ENCODE data around the gene CCL27. TPM values are rescaled to one million over a fixed set of nuclear protein-coding genes. Genes with fewer than 3 reads are reported as not detected.

CCL27 gene
- polyA plus RNA-seq, 2 of the 4 experiments (the other 2 are of a cell fraction) = 0.22 to 0.27 TPM

DNA sequence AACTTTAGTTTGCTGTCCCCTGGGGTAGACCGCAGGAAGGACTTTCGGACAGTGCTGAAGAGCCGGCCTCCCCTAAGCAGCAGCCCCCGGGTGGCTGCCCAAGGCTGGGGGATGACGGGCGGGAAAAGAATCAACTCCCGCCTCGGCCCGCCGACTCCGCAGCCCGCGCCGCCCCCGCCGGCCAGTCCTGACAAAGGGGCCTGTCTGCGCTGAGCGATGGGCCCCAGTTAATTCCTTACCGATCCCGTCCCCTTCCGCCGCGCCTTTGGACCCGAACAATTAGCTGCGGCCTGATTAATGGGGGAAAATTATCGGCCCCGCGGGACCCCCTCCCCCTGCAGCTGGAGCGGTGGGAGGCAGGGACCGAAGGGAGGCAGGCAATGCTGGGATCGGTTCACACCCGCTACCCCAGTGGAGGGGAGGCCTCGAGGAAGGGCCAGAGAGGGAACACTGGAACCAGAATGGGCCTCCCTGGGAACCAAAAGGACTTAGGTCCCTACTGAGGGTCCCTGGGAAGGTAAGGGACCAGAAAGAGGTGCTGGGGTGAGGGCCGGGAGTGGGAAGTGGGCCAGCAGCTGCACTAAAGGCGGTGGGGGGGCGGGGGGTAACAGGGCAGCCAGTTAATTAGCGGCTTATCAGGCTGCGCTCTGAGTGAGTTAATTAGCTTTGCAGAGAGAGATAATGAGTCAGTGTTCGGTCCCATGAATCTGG, 37.8 kb downstream of the CCL27 start:
- TF ChIP-seq, protein P1, sequence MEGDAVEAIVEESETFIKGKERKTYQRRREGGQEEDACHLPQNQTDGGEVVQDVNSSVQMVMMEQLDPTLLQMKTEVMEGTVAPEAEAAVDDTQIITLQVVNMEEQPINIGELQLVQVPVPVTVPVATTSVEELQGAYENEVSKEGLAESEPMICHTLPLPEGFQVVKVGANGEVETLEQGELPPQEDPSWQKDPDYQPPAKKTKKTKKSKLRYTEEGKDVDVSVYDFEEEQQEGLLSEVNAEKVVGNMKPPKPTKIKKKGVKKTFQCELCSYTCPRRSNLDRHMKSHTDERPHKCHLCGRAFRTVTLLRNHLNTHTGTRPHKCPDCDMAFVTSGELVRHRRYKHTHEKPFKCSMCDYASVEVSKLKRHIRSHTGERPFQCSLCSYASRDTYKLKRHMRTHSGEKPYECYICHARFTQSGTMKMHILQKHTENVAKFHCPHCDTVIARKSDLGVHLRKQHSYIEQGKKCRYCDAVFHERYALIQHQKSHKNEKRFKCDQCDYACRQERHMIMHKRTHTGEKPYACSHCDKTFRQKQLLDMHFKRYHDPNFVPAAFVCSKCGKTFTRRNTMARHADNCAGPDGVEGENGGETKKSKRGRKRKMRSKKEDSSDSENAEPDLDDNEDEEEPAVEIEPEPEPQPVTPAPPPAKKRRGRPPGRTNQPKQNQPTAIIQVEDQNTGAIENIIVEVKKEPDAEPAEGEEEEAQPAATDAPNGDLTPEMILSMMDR (IDR thresholded peaks at IDR 0.05) = no peak
- TF ChIP-seq HOXB5 (CRISPR knock-in tag; IDR thresholded peaks at IDR 0.05) = no peak
- TF ChIP-seq CHD4 (IDR thresholded peaks at IDR 0.05; ENCODE audit: borderline replicate concordance) = no peak
- TF ChIP-seq MAFK (IDR thresholded peaks at IDR 0.05; ENCODE audit: partially characterized antibody) = no peak
- TF ChIP-seq, protein P2, sequence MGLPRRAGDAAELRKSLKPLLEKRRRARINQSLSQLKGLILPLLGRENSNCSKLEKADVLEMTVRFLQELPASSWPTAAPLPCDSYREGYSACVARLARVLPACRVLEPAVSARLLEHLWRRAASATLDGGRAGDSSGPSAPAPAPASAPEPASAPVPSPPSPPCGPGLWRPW (IDR thresholded peaks at IDR 0.05) = no peak
- TF ChIP-seq, protein P3, sequence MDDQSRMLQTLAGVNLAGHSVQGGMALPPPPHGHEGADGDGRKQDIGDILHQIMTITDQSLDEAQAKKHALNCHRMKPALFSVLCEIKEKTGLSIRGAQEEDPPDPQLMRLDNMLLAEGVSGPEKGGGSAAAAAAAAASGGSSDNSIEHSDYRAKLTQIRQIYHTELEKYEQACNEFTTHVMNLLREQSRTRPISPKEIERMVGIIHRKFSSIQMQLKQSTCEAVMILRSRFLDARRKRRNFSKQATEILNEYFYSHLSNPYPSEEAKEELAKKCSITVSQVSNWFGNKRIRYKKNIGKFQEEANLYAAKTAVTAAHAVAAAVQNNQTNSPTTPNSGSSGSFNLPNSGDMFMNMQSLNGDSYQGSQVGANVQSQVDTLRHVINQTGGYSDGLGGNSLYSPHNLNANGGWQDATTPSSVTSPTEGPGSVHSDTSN (IDR thresholded peaks at IDR 0.05) = no peak
- ChIA-PET CTCF (interaction anchor here (1.1 to 7.4 kb wide), 7 partner anchors 8 to 78 kb away, joined by 4 to 118 read pairs (median 11); partner anchors contain the start of genes RPP25L and SIGMAR1), POLR2A (interaction anchor here (1.9 kb wide), 1 partner anchor 14 kb away, joined by 6 read pairs; the partner anchor contains the start of gene SIGMAR1)
- no peak for DNase-seq (ENCODE audit: low read depth in 1 of 2, low spot score in 1 of 2)
- WGBS (ENCODE audit: missing lambda C conversion rate) = 74% methylated on average over 37 of the region's 39 CpGs
- H3K4me1 ChIP-seq = peaks cover 6% of the 10 kb centered on the region; the same call in 1 of the 3 replicates
- ATAC-seq = no peak
- no peak overlapping the region for H3K4me2 ChIP-seq
- no peak overlapping the region for H3K27ac ChIP-seq
- no peak overlapping the region for H3K4me3 ChIP-seq
- H3K9me3 ChIP-seq = no peaks in the 10 kb centered on the region
- no peak for FAIRE-seq

DNA sequence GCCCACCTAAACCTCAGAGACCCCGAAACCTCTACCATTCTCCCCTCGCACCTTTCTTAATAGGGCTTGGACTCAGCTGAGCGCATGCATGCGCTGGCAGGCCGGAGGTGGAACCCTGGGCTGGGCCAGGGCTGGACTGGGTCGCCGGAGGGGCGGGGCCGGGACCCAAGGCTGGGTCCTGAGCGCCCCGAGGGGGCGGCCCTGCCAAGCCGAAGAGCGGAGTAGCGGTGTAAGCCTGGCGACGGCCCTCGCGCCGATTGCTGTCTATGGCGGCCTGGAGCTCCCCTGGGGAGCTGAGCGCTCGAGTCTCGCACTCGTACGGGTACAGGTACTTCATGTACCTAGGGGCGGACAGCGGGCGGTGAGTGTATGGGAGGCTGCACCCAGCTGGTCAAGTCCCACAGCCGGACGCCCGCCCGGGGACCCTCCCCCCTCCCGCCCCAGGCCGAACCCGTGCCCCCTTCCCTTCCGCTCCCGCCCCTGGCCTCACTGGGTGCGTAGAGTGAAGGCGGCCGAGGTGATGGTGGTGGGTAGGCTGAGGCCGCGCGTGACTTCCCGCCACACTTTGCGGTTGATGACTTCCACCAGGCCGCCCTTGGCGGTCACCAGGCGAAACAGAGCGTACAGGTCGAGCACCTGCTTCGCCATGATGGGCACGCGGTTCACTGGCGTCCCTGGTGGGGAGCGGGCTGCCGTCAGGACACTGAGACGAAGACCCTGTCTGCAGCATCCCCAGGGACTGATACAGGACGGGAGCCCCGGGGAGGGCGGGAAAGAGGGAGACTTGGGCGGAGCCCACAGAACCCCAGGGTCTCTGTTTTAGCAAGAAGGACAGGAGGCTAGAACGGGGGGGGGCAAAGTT, 38.9 kb downstream of the CCL27 start:
- Histone ChIP-seq H3K9me3 (no peaks in the 10 kb centered on the region), H3K4me2 (no peak overlapping the region), H3K27ac (no peak overlapping the region), H3K4me3 (no peak overlapping the region), H3K4me1 (peaks cover 6% of the 10 kb centered on the region; the same call in 2 of the 3 replicates)
- 85% methylated on average over 50 of the region's 63 CpGs for WGBS (ENCODE audit: missing lambda C conversion rate)
- FAIRE-seq (no peak), DNase-seq (ENCODE audit: low read depth in 1 of 2, low spot score in 1 of 2) (no peak), ATAC-seq (no peak)
- CTCF ChIA-PET = interaction anchor here (0.8 to 7.4 kb wide), 7 partner anchors 10 to 79 kb away, joined by 3 to 118 read pairs (median 4); partner anchors contain the start of genes RPP25L and SIGMAR1
- TF ChIP-seq EHF (CRISPR knock-in tag; IDR thresholded peaks at IDR 0.05) (no peak), RAD21 (conservative IDR thresholded peaks at IDR 0.05 in 1 of 2, IDR thresholded peaks at IDR 0.05 in 1 of 2) (no peak), KDM1A (IDR thresholded peaks at IDR 0.05; ENCODE audit: low read depth) (no peak), JUN (IDR thresholded peaks at IDR 0.05) (no peak), CHD2 (IDR thresholded peaks at IDR 0.05; ENCODE audit: low read length, partially characterized antibody) (no peak), RARB (CRISPR knock-in tag; IDR thresholded peaks at IDR 0.05) (no peak), ESRRA (IDR thresholded peaks at IDR 0.05; ENCODE audit: borderline replicate concordance, low read length) (no peak)
- TF ChIP-seq, protein P4, sequence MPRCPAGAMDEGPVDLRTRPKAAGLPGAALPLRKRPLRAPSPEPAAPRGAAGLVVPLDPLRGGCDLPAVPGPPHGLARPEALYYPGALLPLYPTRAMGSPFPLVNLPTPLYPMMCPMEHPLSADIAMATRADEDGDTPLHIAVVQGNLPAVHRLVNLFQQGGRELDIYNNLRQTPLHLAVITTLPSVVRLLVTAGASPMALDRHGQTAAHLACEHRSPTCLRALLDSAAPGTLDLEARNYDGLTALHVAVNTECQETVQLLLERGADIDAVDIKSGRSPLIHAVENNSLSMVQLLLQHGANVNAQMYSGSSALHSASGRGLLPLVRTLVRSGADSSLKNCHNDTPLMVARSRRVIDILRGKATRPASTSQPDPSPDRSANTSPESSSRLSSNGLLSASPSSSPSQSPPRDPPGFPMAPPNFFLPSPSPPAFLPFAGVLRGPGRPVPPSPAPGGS (IDR thresholded peaks at IDR 0.05) = no peak
- TF ChIP-seq, protein P1 (IDR thresholded peaks at IDR 0.05) = no peak
- POLR2A ChIA-PET = interaction anchor here (0.6 kb wide), 1 partner anchor 246 kb away, joined by 4 read pairs; no protein-coding TSS in a partner anchor
